Neuronal stem cell (in vitro differentiated cells): ENCODE measurements around the gene ARFGEF3.

Experiments
- DNase-seq: peaks from one replicate; pipeline ENCODE4 v3.0.0-alpha.2; 2013; ENCODE audit warnings: low spot score
- H2AFZ ChIP-seq: one replicate; pipeline ENCODE4 v1.6.1; 2013; ENCODE audit warnings: mild to moderate bottlenecking, low read length, inconsistent platforms
- H2AK5ac ChIP-seq: 2 replicates; pipeline ENCODE4 v1.6.1; 2013; ENCODE audit warnings: low read depth, mild to moderate bottlenecking, inconsistent platforms, low read length, moderate library complexity, mixed read lengths
- H2BK120ac ChIP-seq: 2 replicates; pipeline ENCODE4 v1.6.1; 2013; ENCODE audit warnings: low read depth, mild to moderate bottlenecking, inconsistent platforms, low read length, moderate library complexity, mixed read lengths
- H2BK12ac ChIP-seq: one replicate; pipeline ENCODE4 v1.6.1; 2013; ENCODE audit warnings: low read length, inconsistent platforms
- H2BK15ac ChIP-seq: 2 replicates; pipeline ENCODE4 v1.6.1; 2013; ENCODE audit warnings: mild to moderate bottlenecking, low read length, inconsistent platforms, mixed read lengths
- H2BK5ac ChIP-seq: one replicate; pipeline ENCODE4 v1.6.1; 2013; ENCODE audit warnings: inconsistent platforms, mild to moderate bottlenecking, low read length, moderate library complexity
- H3K14ac ChIP-seq: one replicate; pipeline ENCODE4 v1.6.1; 2013; ENCODE audit warnings: low read length, inconsistent platforms
- H3K18ac ChIP-seq: 2 replicates; pipeline ENCODE4 v1.6.1; 2013; ENCODE audit warnings: low read length, inconsistent platforms
- H3K23ac ChIP-seq: 2 replicates; pipeline ENCODE4 v1.6.1; 2013; ENCODE audit warnings: low read depth, mild to moderate bottlenecking, mixed read lengths, low read length, inconsistent platforms; ENCODE audit not compliant: poor library complexity
- H3K27ac ChIP-seq: replicated peaks from 3 replicates; pipeline ENCODE4 v1.5.1; 2013; ENCODE audit warnings: low read length, inconsistent platforms
- H3K27me3 ChIP-seq, 3 experiments: 2 replicates each; pipeline ENCODE4 v1.6.1; 2013; ENCODE audit warnings: low read length in 3 of 3, mild to moderate bottlenecking in 2 of 3, inconsistent platforms in 1 of 3, low read depth in 1 of 3, mixed read lengths in 1 of 3, moderate library complexity in 1 of 3; ENCODE audit not compliant: control insufficient read depth in 3 of 3, insufficient read depth in 3 of 3
- H3K36me3 ChIP-seq, 2 donors: replicated peaks in 1 of 2; 2 replicates each; pipeline ENCODE4 v1.6.1; 2013; ENCODE audit warnings: low read length in 2 of 2; ENCODE audit not compliant: control insufficient read depth in 2 of 2, insufficient read depth in 2 of 2
- H3K4ac ChIP-seq: 2 replicates; pipeline ENCODE4 v1.6.1; 2013; ENCODE audit warnings: inconsistent platforms, mild to moderate bottlenecking, low read length, moderate library complexity
- H3K4me1 ChIP-seq, 2 donors: 1 replicate in 1 of 2; 2 replicates in 1 of 2; pipeline ENCODE4 v1.6.1; 2013; ENCODE audit warnings: low read length in 2 of 2, low read depth in 1 of 2; ENCODE audit not compliant: control insufficient read depth in 2 of 2, insufficient read depth in 1 of 2
- H3K4me2 ChIP-seq: one replicate; pipeline ENCODE4 v1.6.1; 2013; ENCODE audit warnings: mild to moderate bottlenecking, low read length, inconsistent platforms; ENCODE audit not compliant: insufficient read depth, poor library complexity, severe bottlenecking
- H3K4me3 ChIP-seq, 2 donors: 2 replicates each; pipeline ENCODE4 v1.5.1; 2013; ENCODE audit warnings: low read length in 2 of 2, mild to moderate bottlenecking in 2 of 2, inconsistent platforms in 1 of 2, moderate library complexity in 1 of 2
- H3K79me1 ChIP-seq: one replicate; pipeline ENCODE4 v1.6.1; 2013; ENCODE audit warnings: low read depth, mild to moderate bottlenecking, inconsistent platforms, low read length, moderate library complexity
- H3K9ac ChIP-seq: one replicate; pipeline ENCODE4 v1.6.1; 2013; ENCODE audit warnings: mild to moderate bottlenecking, low read depth, low read length, inconsistent platforms; ENCODE audit not compliant: poor library complexity
- H3K9me3 ChIP-seq, 2 donors: replicated peaks in 1 of 2; 2 replicates each; pipeline versions ENCODE3 to v1.6.1; 2013; ENCODE audit warnings: low read length in 2 of 2, mild to moderate bottlenecking in 2 of 2, inconsistent platforms in 1 of 2, low read depth in 1 of 2, mixed read lengths in 1 of 2, moderate library complexity in 1 of 2; ENCODE audit not compliant: control insufficient read depth in 2 of 2, insufficient read depth in 1 of 2
- H4K8ac ChIP-seq: one replicate; pipeline ENCODE4 v1.6.1; 2013; ENCODE audit warnings: low read depth, mild to moderate bottlenecking, inconsistent platforms, low read length, moderate library complexity
- H4K91ac ChIP-seq: one replicate; pipeline ENCODE4 v1.6.1; 2013; ENCODE audit warnings: low read length, low read depth, mild to moderate bottlenecking, inconsistent platforms; ENCODE audit not compliant: poor library complexity
- WGBS, 2 donors: extraction: QIAGEN DNeasy Blood & Tissue Kit; methylation state at CpG; one replicate each; pipeline ENCODE4 v1.1.7; 2013; ENCODE audit warnings: missing lambda C conversion rate in 2 of 2, mixed read lengths in 1 of 2; ENCODE audit not compliant: insufficient read length in 2 of 2, insufficient replicate concordance in 1 of 2; ENCODE audit errors: extremely low coverage in 2 of 2; 5-methylcytosine and 5-hydroxymethylcytosine counted together

Gene ARFGEF3

GRCh38 chr6:138239774-138240173 lies 78.0 kb downstream of the ARFGEF3 start:
- H2AFZ ChIP-seq: no peak overlapping the region
- no peak overlapping the region for H3K4me3 ChIP-seq
- WGBS, 2 donors: no CpG with 5 or more reads among the region's 1 CpG
- H3K4me1 ChIP-seq: no peaks in the 10 kb centered on the region
- H4K8ac ChIP-seq: no peak overlapping the region
- no peaks in the 10 kb centered on the region for H3K79me1 ChIP-seq
- no peak overlapping the region for H3K4me2 ChIP-seq
- H3K4ac ChIP-seq: no peak overlapping the region
- no peak overlapping the region for H3K18ac ChIP-seq
- no peak for DNase-seq
- H3K9ac ChIP-seq: no peak overlapping the region
- H2BK12ac ChIP-seq: no peak overlapping the region
- H2BK15ac ChIP-seq: no peak overlapping the region
- no peak overlapping the region for H2AK5ac ChIP-seq
- H3K14ac ChIP-seq: no peak overlapping the region
- no peak overlapping the region for H2BK5ac ChIP-seq
- no peaks in the 10 kb centered on the region for H3K27me3 ChIP-seq
- no peaks in the 10 kb centered on the region for H3K36me3 ChIP-seq
- H4K91ac ChIP-seq: no peak overlapping the region
- H3K9me3 ChIP-seq: no peaks in the 10 kb centered on the region
- no peak overlapping the region for H2BK120ac ChIP-seq
- H3K23ac ChIP-seq: no peak overlapping the region
- no peak overlapping the region for H3K27ac ChIP-seq

- Histone ChIP-seq H4K8ac (no peak overlapping the region), H2BK15ac (no peak overlapping the region), H2AK5ac (no peak overlapping the region), H3K36me3 (no peaks in the 10 kb centered on the region), H3K9me3 (no peaks in the 10 kb centered on the region), H3K4me3 (no peak overlapping the region), H2BK5ac (no peak overlapping the region), H2AFZ (no peak overlapping the region), H3K23ac (no peak overlapping the region), H2BK12ac (no peak overlapping the region), H3K9ac (no peak overlapping the region), H3K27ac (no peak overlapping the region), H3K27me3 (no peaks in the 10 kb centered on the region), H3K14ac (no peak overlapping the region), H2BK120ac (no peak overlapping the region), H3K4me1 (no peaks in the 10 kb centered on the region), H3K4ac (no peak overlapping the region), H3K18ac (no peak overlapping the region), H4K91ac (no peak overlapping the region), H3K79me1 (no peaks in the 10 kb centered on the region), H3K4me2 (no peak overlapping the region)
- DNase-seq: no peak
- WGBS, 2 donors: no CpG with 5 or more reads among the region's 13 CpGs
These were observed 78.9 kb downstream of the ARFGEF3 start for GRCh38 chr6:138240476-138241245.

GRCh38 chr6:138241381-138241780 lies 79.6 kb downstream of the ARFGEF3 start:
- no peak overlapping the region for H3K4me3 ChIP-seq
- WGBS, 2 donors: no CpG with 5 or more reads among the region's 3 CpGs
- no peak overlapping the region for H3K4me2 ChIP-seq

GRCh38 chr6:138241934-138242333 lies 80.2 kb downstream of the ARFGEF3 start:
- H4K91ac ChIP-seq: no peak overlapping the region
- no CpG with 5 or more reads among the region's 6 CpGs for WGBS, 2 donors
- H3K9ac ChIP-seq: no peak overlapping the region
- H2BK120ac ChIP-seq: no peak overlapping the region
- no peaks in the 10 kb centered on the region for H3K36me3 ChIP-seq
- no peaks in the 10 kb centered on the region for H3K9me3 ChIP-seq
- no peak overlapping the region for H3K4me2 ChIP-seq
- no peaks in the 10 kb centered on the region for H3K4me1 ChIP-seq
- H3K27ac ChIP-seq: no peak overlapping the region
- H3K18ac ChIP-seq: no peak overlapping the region
- no peak overlapping the region for H3K4me3 ChIP-seq
- no peak overlapping the region for H3K14ac ChIP-seq
- no peak overlapping the region for H2AK5ac ChIP-seq
- no peak overlapping the region for H2BK15ac ChIP-seq
- H3K4ac ChIP-seq: no peak overlapping the region
- no peaks in the 10 kb centered on the region for H3K79me1 ChIP-seq
- H3K27me3 ChIP-seq: no peaks in the 10 kb centered on the region
- H2BK5ac ChIP-seq: no peak overlapping the region
- H4K8ac ChIP-seq: no peak overlapping the region
- H3K23ac ChIP-seq: no peak overlapping the region
- DNase-seq: no peak
- no peak overlapping the region for H2BK12ac ChIP-seq
- H2AFZ ChIP-seq: no peak overlapping the region

More at GRCh38 chr6:138241381-138241780, 79.6 kb downstream of the ARFGEF3 start:
- H2BK15ac ChIP-seq: no peak overlapping the region
- H3K9ac ChIP-seq: no peak overlapping the region
- H3K79me1 ChIP-seq: no peaks in the 10 kb centered on the region
- no peak overlapping the region for H2BK120ac ChIP-seq
- no peaks in the 10 kb centered on the region for H3K27me3 ChIP-seq
- no peak overlapping the region for H3K4ac ChIP-seq
- no peak overlapping the region for H4K8ac ChIP-seq
- no peak for DNase-seq
- no peaks in the 10 kb centered on the region for H3K4me1 ChIP-seq
- no peak overlapping the region for H2BK5ac ChIP-seq
- H3K27ac ChIP-seq: no peak overlapping the region
- no peak overlapping the region for H2AK5ac ChIP-seq
- H3K9me3 ChIP-seq: no peaks in the 10 kb centered on the region
- H4K91ac ChIP-seq: no peak overlapping the region
- H3K18ac ChIP-seq: no peak overlapping the region
- H3K23ac ChIP-seq: no peak overlapping the region
- no peak overlapping the region for H3K14ac ChIP-seq
- no peak overlapping the region for H2AFZ ChIP-seq
- H3K36me3 ChIP-seq: no peaks in the 10 kb centered on the region
- H2BK12ac ChIP-seq: no peak overlapping the region
